Erythroblast (primary cell): ENCODE data around the gene WASF2.

Experiments used
- GATA1 ChIP-seq: IDR thresholded peaks from 2 replicates; pipeline ENCODE4 v1.6.1; 2011; ENCODE audit warnings: low read depth, mild to moderate bottlenecking, control low read depth, low read length, moderate library complexity
- POLR2A ChIP-seq: IDR thresholded peaks from 2 replicates; pipeline ENCODE4 v1.6.1; 2011; ENCODE audit warnings: mild to moderate bottlenecking, low read length

- no peak for TF ChIP-seq POLR2A
- TF ChIP-seq GATA1, result no peak
Measured at GRCh38 chr1:27471477-27471876, 18.5 kb downstream of the WASF2 start.
